ENCODE data around the gene SLC9C1. TPM values are rescaled to one million over a fixed set of nuclear protein-coding genes. Genes with fewer than 3 reads are reported as not detected.

The SLC9C1 gene
- total RNA-seq, 4 donors from 2014 or later, result not detected

DNA sequence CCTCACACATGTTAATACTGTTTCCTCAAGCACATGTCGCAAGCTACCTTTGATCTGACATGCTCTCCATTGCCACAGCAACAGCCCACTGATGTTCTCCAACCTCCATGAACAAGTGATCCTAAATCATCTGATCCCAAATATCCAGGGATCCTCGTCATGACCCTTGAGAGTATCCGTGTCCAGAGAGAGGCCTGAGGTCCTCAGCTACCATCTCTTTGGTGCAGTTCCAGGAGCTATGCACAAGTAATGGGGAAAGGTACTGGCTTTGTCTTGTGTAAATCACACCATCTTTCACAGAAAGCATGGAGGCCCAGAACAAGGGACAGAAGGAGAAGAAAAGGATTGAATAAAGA, 163.4 kb downstream of the SLC9C1 start:
- TF ChIP-seq, protein P1, sequence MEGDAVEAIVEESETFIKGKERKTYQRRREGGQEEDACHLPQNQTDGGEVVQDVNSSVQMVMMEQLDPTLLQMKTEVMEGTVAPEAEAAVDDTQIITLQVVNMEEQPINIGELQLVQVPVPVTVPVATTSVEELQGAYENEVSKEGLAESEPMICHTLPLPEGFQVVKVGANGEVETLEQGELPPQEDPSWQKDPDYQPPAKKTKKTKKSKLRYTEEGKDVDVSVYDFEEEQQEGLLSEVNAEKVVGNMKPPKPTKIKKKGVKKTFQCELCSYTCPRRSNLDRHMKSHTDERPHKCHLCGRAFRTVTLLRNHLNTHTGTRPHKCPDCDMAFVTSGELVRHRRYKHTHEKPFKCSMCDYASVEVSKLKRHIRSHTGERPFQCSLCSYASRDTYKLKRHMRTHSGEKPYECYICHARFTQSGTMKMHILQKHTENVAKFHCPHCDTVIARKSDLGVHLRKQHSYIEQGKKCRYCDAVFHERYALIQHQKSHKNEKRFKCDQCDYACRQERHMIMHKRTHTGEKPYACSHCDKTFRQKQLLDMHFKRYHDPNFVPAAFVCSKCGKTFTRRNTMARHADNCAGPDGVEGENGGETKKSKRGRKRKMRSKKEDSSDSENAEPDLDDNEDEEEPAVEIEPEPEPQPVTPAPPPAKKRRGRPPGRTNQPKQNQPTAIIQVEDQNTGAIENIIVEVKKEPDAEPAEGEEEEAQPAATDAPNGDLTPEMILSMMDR (IDR thresholded peaks at IDR 0.05), result no peak
- no peak for TF ChIP-seq POLR2A (IDR thresholded peaks at IDR 0.05)
- WGBS, 2 donors, result 80 to 100% methylated on average over 2 to 3 of the region's 3 CpGs
- no peak for DNase-seq
- H3K4me1 ChIP-seq, result peaks cover 0 to 25% (median 0%) of the 10 kb centered on the region in 3 donors
- H3K36me3 ChIP-seq, result no peaks in the 10 kb centered on the region
- H3K27me3 ChIP-seq, result no peaks in the 10 kb centered on the region
- intact Hi-C loops (cut with DNase I), result no loop called here
- H3K4me3 ChIP-seq, result no peak overlapping the region
- no peak overlapping the region for H3K27ac ChIP-seq
- H3K9me3 ChIP-seq, result no peaks in the 10 kb centered on the region

DNA sequence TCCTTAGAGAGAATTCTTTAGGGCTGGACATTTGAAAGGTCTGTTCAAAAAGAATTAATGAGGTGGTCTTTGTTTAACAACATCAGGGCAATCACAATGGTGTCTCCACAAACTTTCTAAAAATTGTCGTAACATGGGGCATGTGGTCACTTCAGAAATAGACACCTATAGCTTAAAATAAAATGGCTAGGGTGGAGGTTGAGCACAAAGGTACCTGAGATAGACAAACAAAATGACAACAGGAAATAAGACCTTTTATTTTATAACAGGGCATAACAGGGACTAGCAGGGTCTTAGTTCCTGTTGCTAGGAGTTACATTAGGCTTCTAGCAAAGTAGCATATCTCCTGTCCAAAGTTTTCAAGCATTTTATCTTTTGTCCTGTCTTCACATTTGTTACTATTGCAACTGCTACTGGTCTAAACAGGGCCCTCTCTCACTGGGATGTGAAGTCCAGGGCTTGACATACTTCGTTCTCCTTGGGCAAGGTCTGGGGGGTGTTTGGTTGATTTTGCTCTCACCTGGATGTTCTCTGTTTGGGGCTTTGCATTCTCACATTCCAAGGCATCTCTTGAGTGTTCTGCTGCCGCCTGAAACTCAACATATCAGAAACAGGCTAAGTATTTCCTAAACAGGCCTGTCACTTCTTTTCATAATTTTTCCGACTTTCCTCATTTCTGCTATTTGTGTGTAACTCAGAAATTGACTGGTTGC, 163.9 kb downstream of the SLC9C1 start:
- Histone ChIP-seq H3K4me3 (no peak overlapping the region), H3K9me3 (no peaks in the 10 kb centered on the region), H3K4me1 (peaks cover 0 to 25% (median 0%) of the 10 kb centered on the region in 3 donors), H3K27me3 (no peaks in the 10 kb centered on the region), H3K36me3 (peaks cover 0 to 5% (median 0%) of the 10 kb centered on the region in 3 donors), H3K27ac (no peak overlapping the region)
- no peak for DNase-seq
- intact Hi-C loops (cut with DNase I), result no loop called here
- no peak for TF ChIP-seq POLR2A (IDR thresholded peaks at IDR 0.05)
- TF ChIP-seq, protein P1 (IDR thresholded peaks at IDR 0.05), result no peak
- 77 to 91% methylated on average over 4 of the region's 4 CpGs for WGBS, 2 donors

DNA sequence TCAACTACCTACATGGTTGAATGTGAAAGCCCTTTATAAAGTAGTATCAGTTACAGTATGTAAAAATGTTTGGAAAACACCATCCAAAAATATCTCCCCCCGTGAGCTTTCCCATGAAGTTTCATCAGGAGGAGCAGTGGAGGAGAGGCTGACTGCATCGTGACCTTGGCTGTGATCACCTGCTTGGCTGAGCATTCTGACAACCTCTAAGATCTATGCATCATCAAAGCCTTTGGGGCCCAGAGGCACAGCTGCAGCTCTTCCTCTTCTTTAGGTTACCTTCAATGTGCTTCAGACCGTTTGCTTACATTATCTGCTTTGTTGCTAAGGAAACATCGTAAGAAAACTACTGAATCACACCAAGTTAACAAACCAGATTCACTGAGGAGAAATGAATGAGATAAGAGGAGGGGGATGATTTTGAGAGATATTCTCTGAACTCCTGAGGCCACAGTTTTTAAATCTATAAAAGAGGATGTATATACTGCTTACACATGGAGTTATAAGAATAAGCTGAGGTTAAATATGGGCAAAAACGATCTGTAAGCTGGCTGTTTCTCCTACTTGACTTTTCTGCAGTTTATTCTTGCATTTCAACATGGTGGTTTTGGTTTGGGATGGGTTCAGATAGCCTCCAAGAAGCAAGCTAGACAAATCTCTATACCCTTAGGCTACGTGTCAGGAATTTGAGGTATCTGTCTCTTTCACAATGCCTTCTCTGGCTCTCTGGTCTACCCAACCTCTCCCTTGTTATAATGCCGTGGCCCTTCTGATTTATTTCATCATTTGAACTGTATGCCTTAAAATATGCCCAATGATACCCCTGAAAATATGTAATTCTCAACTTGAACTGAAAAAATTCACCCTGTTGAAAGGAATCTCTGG, 164.9 kb downstream of the SLC9C1 start:
- Histone ChIP-seq H3K9me3 (no peaks in the 10 kb centered on the region), H3K36me3 (peaks cover 0 to 5% (median 0%) of the 10 kb centered on the region in 3 donors), H3K27me3 (no peaks in the 10 kb centered on the region), H3K27ac (no peak overlapping the region), H3K4me3 (no peak overlapping the region), H3K4me1 (peaks cover 0 to 25% (median 0%) of the 10 kb centered on the region in 3 donors)
- no peak for TF ChIP-seq POLR2A (IDR thresholded peaks at IDR 0.05)
- TF ChIP-seq, protein P1 (IDR thresholded peaks at IDR 0.05), result no peak
- 34 to 56% methylated on average over 7 of the region's 7 CpGs for WGBS, 2 donors
- DNase-seq, result no peak
- intact Hi-C loops (cut with DNase I), result no loop called here

DNA sequence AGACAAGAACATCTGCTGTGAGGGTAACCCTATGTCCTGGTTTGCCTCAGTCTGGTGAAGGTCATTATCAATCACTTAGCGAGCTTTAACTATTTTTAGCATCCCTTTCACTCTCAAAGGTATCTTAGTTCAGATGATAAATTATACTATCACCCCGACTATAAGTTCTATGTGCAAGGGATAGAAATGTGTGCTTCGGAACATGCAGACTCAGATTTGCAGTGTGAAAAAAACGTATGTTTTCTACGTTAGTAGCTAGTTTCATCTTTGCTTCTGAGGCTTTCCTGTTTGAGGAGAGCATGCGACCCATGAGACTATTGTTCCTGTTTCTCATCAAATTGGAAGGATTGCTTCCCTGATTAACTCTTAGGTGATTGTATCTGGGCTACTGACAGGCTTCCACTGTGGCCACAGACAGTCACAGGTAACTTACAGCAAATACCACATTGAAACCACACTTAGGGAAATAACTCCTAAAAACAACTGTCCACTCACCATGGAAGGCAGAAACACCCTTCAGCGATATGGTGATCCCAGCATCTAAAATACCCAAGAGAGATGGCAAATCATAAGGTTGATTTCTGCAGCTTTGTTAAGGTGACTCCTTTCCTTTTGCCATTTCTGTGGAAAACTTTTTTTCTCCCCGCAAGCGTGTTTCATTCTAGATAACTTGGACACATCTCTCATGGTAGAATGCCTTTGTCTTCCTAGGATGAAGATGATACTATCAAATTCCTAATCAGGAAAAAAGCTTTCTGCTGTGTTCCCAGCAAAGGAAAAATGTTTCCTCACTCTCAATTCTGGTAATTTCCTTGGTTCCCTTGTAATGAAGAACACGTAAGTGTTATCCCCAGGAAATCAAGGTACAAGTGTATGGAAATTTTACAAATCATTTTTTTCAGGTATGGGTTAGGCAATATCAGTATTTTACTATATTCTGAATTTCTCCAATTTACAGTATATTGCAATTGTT, 166.2 kb downstream of the SLC9C1 start:
- no peak for DNase-seq
- 53 to 68% methylated on average over 10 of the region's 10 CpGs for WGBS, 2 donors
- Histone ChIP-seq H3K36me3 (peaks cover 0 to 14% (median 0%) of the 10 kb centered on the region in 3 donors), H3K27me3 (no peaks in the 10 kb centered on the region), H3K4me1 (peaks cover 0 to 19% (median 0%) of the 10 kb centered on the region in 3 donors), H3K4me3 (peak overlapping the region in 1 of 4 donors; percentile 16), H3K27ac (no peak overlapping the region), H3K9me3 (no peaks in the 10 kb centered on the region)
- TF ChIP-seq, protein P1 (IDR thresholded peaks at IDR 0.05), result no peak
- no peak for TF ChIP-seq POLR2A (IDR thresholded peaks at IDR 0.05)
- intact Hi-C loops (cut with DNase I), result no loop called here

Measured in esophagus squamous epithelium (tissue), 5 donors.